HG02938 (cell line): Measurements from ENCODE around the gene FCHSD2.
"Not testable (repeated sequence)": the region's sequence is repeated elsewhere in the genome, so short reads cannot be mapped to it uniquely, and the experiment has no call there.

Experiments
- ATAC-seq: cut with Tn5 transposase; IDR thresholded peaks from one replicate; pipeline ENCODE4 v1.9.1; 2021; ENCODE audit warnings: mild to moderate bottlenecking, moderate library complexity; ENCODE audit not compliant: unreplicated experiment

The FCHSD2 gene

GRCh38 chr11:73126804-73127480 is 15.2 kb downstream of the FCHSD2 start:
- ATAC-seq, result no peak

GRCh38 chr11:73124800-73125199 is 17.3 kb downstream of the FCHSD2 start:
- ATAC-seq, result no peak

GRCh38 chr11:73123892-73124291 is 18.2 kb downstream of the FCHSD2 start:
- not testable (repeated sequence) for ATAC-seq

DNA sequence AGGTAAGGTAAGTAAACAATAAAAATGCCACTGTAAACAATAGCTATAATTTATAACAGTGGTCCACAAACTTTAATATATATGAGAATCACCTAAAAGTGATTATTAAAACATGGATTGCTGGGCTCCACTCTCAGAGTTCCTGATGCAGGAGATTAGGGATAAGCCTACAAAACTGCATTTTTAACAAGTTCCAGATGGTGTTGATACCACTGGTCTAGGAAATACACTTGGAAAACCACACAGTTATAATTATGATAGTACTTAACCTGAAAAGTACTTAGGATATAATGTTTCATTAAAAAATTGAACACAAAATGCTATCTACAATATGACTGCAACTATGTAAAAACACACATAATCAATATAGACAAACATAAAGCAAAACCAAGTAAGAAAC is 20.4 kb downstream of the FCHSD2 start:
- no peak for ATAC-seq

DNA sequence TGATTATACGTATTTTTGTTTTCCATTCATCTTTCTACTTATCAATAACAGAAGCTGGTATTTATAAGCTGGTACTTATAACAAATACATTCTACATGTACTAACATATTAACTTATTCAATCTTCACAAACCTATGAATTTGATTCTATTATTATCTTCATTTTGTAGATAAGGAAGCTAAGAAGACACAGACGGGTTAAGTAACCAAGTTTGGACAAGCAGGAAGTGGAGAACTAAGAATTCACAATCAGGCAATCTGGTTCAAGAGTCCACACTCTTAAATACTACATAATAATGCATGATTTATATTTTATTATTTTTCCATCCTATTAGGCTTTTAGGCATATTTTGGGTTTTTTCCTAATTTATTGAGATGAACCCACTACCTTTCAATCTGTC is 25.0 kb downstream of the FCHSD2 start:
- ATAC-seq, result no peak

GRCh38 chr11:73116636-73117035 is 25.5 kb downstream of the FCHSD2 start:
- no peak for ATAC-seq

GRCh38 chr11:73114835-73115220 is 27.3 kb downstream of the FCHSD2 start:
- no peak for ATAC-seq

- no peak for ATAC-seq
Measured at GRCh38 chr11:73114110-73114834, 27.8 kb downstream of the FCHSD2 start.

GRCh38 chr11:73113426-73113825 is 28.7 kb downstream of the FCHSD2 start:
- ATAC-seq, result no peak

DNA sequence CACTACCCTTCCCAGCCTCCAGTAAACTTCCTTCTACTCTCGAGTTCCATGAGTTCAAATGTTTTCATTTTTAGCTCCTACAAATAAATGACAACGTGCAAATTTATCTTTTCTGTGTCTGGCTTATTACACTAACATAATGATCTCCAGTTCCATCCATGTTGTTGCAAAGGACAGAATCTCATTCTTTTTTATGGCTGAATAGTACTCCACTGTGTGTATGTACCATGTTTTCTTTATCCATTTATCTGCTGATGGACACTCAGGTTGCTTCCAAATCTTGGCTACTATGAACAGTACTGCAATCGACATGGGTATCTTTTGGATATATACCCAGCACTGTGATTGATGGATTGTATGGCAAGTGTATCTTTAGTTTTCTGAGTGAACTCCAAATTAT is 34.5 kb downstream of the FCHSD2 start:
- no peak for ATAC-seq

DNA sequence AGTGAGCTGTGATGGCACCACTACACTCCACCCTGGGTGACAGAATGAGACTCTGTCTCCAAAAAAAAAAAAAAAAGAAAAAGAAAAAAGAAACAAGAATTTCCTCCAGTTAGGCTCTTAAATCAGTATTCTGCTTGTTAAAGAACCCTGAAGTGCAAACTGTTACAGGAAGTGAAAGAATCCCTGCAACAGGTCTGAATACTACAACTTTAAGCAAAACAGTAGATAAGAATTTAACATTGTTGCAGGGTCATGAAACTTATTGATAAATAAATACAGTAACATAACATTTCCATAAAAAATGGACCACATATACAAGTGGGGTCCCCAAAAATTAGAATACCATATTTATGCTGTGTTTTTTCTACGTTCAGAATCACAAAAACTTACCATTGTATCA is 35.8 kb downstream of the FCHSD2 start:
- ATAC-seq, result no peak

DNA sequence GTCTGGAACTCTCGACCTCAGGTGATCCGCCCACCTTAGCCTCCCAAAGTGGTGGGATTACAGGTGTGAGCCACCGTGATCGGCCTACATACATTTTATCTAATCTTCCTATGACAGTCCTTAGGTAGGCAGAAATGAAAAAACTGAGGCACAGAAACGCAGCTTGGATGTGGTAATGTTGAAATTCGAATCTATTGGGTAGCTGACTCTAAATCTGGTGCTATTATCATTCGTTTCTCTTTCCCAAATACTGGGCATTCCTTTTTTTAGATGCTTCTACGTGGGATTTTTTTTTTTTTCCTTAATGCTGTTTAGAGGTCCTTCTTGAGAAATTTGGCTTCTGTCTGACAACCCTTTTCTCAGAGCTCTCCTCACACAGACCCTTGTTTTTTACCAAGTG is 41.5 kb downstream of the FCHSD2 start:
- no peak for ATAC-seq

- ATAC-seq, result no peak
Measured at GRCh38 chr11:73099512-73100266, 42.4 kb downstream of the FCHSD2 start.

GRCh38 chr11:73095613-73096012 is 46.5 kb downstream of the FCHSD2 start:
- ATAC-seq, result no peak

- ATAC-seq, result no peak
Measured at GRCh38 chr11:73091521-73092305, 50.4 kb downstream of the FCHSD2 start.

DNA sequence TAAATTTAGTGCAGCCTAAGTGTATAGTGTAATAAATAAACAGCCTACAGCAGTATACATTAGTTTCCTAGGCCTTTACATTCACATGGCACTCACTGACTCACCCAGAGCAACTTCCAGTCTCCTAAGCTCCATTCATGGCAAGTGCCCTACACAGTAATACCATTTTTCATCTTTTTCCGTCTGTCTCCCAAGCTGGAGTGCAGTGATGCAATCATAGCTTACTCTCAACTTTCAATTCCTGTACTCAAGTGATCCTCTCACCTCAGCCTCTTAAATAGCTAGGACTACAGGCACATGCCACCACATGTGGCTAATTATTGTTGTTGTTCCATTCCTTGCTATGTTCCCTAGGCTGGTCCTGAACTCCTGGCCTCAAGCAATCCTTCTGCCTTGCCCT is 54.4 kb downstream of the FCHSD2 start:
- no peak for ATAC-seq

DNA sequence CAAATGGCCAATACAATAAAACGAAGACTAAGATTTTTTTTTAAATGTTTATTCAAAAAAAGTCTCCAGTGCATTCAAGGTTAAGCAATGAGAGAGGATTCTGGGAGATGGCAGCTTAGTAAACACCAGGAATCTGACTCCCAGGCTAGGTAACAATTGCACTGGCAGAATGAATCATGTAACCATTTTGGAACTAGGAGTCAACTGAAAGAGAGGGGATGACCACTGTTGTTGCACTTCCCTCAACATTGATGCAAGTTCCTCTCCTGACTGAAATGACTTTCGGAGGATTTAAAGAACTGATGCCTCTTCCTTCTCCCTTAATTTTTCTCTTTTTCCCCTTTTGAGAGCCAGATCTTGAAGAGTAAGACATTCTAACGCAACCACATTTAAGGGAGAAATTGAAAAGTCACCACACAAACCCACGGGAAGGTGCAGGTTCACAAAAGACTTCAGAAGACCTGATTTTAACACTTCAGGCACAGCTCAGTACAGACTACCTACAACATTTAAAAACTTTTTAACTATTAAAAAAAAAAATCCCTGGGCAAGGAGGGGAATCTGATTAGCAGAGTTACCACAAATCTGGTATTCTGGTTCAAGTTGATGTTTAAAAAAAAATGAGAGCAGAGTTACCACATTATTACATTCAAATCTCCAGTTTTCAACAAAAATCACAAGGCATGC is 56.8 kb downstream of the FCHSD2 start:
- no peak for ATAC-seq

DNA sequence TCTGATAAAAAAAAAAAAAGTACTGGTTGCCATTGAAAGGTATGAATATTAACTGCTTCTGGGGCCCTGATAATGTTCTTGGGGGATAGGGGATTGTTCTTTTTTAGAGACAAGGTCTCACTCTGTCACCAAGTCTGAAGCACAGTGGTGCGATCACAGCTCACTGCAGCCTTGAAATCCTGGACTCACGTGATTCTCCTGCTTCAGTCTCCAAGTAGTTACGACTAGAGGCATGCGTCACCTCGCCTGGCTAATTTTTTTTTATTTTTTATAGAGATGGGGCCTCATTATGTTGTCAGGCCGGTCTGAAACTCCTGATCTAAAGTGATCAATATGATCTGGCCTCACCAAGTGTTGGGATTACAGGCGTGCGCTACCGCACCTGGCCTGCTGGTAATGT is 63.5 kb downstream of the FCHSD2 start:
- no peak for ATAC-seq

- ATAC-seq, result no peak
Measured at GRCh38 chr11:73077454-73077853, 64.7 kb downstream of the FCHSD2 start.

DNA sequence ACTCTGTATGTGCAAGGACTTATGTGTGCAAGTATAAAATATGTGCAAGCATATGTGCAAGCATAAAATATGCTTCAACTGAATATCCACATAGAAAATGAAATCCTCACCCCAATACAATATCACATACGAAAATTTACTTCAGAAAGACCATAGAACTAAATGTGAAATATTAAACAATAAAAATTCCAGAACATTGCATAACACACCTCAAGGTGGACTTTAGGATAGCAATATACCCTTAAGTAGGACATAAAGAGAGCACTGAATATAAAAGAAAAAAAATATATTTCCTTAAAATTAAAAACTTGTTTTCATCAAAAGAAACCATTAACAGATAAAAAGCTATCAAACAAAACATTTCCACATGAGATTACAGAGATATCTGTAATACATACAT is 67.8 kb downstream of the FCHSD2 start:
- no peak for ATAC-seq
